ENCODE measurements around the gene GALNT5. TPM values are rescaled to one million over a fixed set of nuclear protein-coding genes. Genes with fewer than 3 reads are reported as not detected.

GALNT5 gene
- 0.92 TPM for total RNA-seq

GRCh38 chr2:157257312-157258252 lies at the start of gene GALNT5:
Gene GALNT5 (plus strand): TSS chr2:157257705. CDS start chr2:157258083, 378 bp downstream.

GRCh38 chr2:157325786-157326185 lies 68.3 kb downstream of the GALNT5 start, which contains the start of gene ERMN:
Gene ERMN (minus strand): TSS chr2:157325824. CDS start chr2:157325642, 182 bp downstream.

Other genes with a start within 250 kb of the GALNT5 start
- gene ERMN, start 68.1 kb downstream of the GALNT5 start, total RNA-seq = 1.2 TPM
- 0.92 TPM for gene CYTIP, start 186.4 kb downstream of the GALNT5 start, total RNA-seq

All from diencephalon (tissue), 1 donor.